ENCODE results near the gene FKBP14. TPM values are rescaled to one million over a fixed set of nuclear protein-coding genes. Genes with fewer than 3 reads are reported as not detected.

FKBP14 gene
- total RNA-seq, 4 donors from 2014 or later: 4.9 to 86.5 (median 11.5) TPM

- Histone ChIP-seq H3K9me3 (no peaks in the 10 kb centered on the region), H3K27me3 (no peaks in the 10 kb centered on the region), H3K4me3 (no peak overlapping the region), H3K27ac (no peak overlapping the region), H3K4me1 (no peaks in the 10 kb centered on the region), H3K36me3 (no peaks in the 10 kb centered on the region)
- TF ChIP-seq POLR2A (IDR thresholded peaks at IDR 0.05): no peak
- TF ChIP-seq CTCF (IDR thresholded peaks at IDR 0.05): no peak
- no peak for DNase-seq
- intact Hi-C loops (cut with DNase I; ENCODE audit: low total_unique reads): no loop called here
Measured at GRCh38 chr7:29980151-29980550, 46.4 kb downstream of the FKBP14 start.

- no peak for TF ChIP-seq POLR2A (IDR thresholded peaks at IDR 0.05)
- no peak for TF ChIP-seq CTCF (IDR thresholded peaks at IDR 0.05)
- H3K27me3 ChIP-seq: no peaks in the 10 kb centered on the region
- no peaks in the 10 kb centered on the region for H3K4me1 ChIP-seq
Measured at GRCh38 chr7:29977886-29978651, 48.4 kb downstream of the FKBP14 start.

GRCh38 chr7:29976673-29977415 is 49.7 kb downstream of the FKBP14 start:
- DNase-seq: no peak
- H3K4me3 ChIP-seq: no peak overlapping the region
- H3K27ac ChIP-seq: no peak overlapping the region
- intact Hi-C loops (cut with DNase I; ENCODE audit: low total_unique reads): no loop called here
- H3K4me1 ChIP-seq: no peaks in the 10 kb centered on the region
- no peaks in the 10 kb centered on the region for H3K36me3 ChIP-seq
- no peaks in the 10 kb centered on the region for H3K9me3 ChIP-seq
- H3K27me3 ChIP-seq: no peaks in the 10 kb centered on the region
- TF ChIP-seq CTCF (IDR thresholded peaks at IDR 0.05): no peak
- no peak for TF ChIP-seq POLR2A (IDR thresholded peaks at IDR 0.05)

More at GRCh38 chr7:29977886-29978651, 48.4 kb downstream of the FKBP14 start:
- intact Hi-C loops (cut with DNase I; ENCODE audit: low total_unique reads): no loop called here
- Histone ChIP-seq H3K9me3 (no peaks in the 10 kb centered on the region), H3K4me3 (no peak overlapping the region), H3K27ac (no peak overlapping the region), H3K36me3 (no peaks in the 10 kb centered on the region)
- DNase-seq: no peak

DNA sequence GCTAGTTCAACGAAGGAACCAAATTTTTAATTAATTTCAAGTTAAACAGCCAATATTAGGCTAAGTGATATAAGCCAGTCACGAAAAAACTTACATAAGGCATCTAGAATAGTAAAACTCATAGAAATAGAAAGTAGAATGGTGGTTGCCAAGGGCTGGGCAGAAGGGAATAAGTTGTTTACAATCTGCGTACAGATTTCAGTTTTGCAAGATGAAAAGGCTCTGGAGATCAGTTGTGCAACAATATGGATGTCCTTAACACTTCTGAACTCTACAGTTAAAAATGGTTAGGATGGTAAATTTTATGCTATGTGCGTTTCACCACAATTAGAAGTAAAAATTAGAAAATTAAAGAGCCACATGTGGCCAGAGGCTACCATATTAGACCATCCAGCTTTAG is 50.2 kb downstream of the FKBP14 start:
- Histone ChIP-seq H3K27ac (no peak overlapping the region), H3K27me3 (no peaks in the 10 kb centered on the region), H3K4me1 (no peaks in the 10 kb centered on the region), H3K4me3 (no peak overlapping the region), H3K9me3 (no peaks in the 10 kb centered on the region), H3K36me3 (no peaks in the 10 kb centered on the region)
- no peak for DNase-seq
- intact Hi-C loops (cut with DNase I; ENCODE audit: low total_unique reads): no loop called here
- no peak for TF ChIP-seq POLR2A (IDR thresholded peaks at IDR 0.05)
- no peak for TF ChIP-seq CTCF (IDR thresholded peaks at IDR 0.05)

DNA sequence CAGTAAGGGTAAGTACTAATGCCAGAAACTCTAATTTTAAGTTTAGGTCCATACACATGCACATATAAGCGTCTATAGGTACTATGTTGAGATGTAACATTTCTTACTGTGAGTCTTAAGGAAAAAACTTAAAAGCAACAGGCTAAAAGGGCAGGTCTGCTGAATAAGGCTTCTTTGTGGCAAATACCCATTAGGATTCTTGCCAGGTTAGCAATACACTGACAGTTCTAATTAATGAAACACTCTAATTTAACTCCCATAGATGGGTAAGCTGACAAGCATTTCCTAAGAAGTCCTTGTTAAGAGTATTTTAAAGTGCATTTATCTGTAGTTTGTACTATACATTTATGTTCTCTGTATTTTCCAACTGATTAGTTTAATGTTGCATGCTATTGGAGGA is 50.9 kb downstream of the FKBP14 start:
- Histone ChIP-seq H3K27ac (no peak overlapping the region), H3K9me3 (no peaks in the 10 kb centered on the region), H3K4me1 (no peaks in the 10 kb centered on the region), H3K4me3 (no peak overlapping the region), H3K27me3 (no peaks in the 10 kb centered on the region), H3K36me3 (no peaks in the 10 kb centered on the region)
- no peak for DNase-seq
- intact Hi-C loops (cut with DNase I; ENCODE audit: low total_unique reads): no loop called here
- TF ChIP-seq CTCF (IDR thresholded peaks at IDR 0.05) (no peak), POLR2A (IDR thresholded peaks at IDR 0.05) (no peak)
